ENCODE results near the gene TOM1. TPM values are rescaled to one million over a fixed set of nuclear protein-coding genes. Genes with fewer than 3 reads are reported as not detected.

TOM1 gene
- total RNA-seq, 1 experiment from 2014 or later, result 22.3 TPM

GRCh38 chr22:35275580-35275979 is 24.1 kb upstream of the TOM1 start:
- Mint-ChIP-seq H3K9me3 (no peaks in the 10 kb centered on the region), H3K27ac (no peak overlapping the region), H3K4me1 (0 out of 4 replicates have a peak, but pooled peaks cover 0 to 2% of the 10 kb centered on the region in 2 experiments), H3K36me3 (ENCODE audit: insufficient read depth in 1 of 3, low read depth in 3 of 3) (peaks cover 11 to 66% (median 58%) of the 10 kb centered on the region in 3 experiments; a peak in 6 of 7 replicates), H3K27me3 (ENCODE audit: low read depth) (no peaks in the 10 kb centered on the region), H3K4me3 (no peak overlapping the region)
- H4K5ac ChIP-seq (ENCODE audit: insufficient read length, low read depth, low read length), result no peak overlapping the region
- no peak overlapping the region for H3K14ac ChIP-seq (ENCODE audit: insufficient read depth, low read length)
- no peak overlapping the region for H2BK120ac ChIP-seq (ENCODE audit: low read depth, low read length, poor library complexity, severe bottlenecking)
- WGBS (ENCODE audit: extremely low coverage, insufficient read length, low lambda C conversion rate), result no CpG with 5 or more reads among the region's 1 CpG
- H3K79me2 ChIP-seq (ENCODE audit: insufficient read depth, low read length), result peaks cover 2% of the 10 kb centered on the region; the same call in 1 of the 2 replicates
- no peaks in the 10 kb centered on the region for H3K23me2 ChIP-seq (ENCODE audit: insufficient read length, low read depth, low read length, poor library complexity, severe bottlenecking)
- H2AK5ac ChIP-seq (ENCODE audit: insufficient read length, low read length), result no peak overlapping the region
- no peak overlapping the region for H3K56ac ChIP-seq (ENCODE audit: insufficient read length, low read depth, low read length)
- H3T11ph ChIP-seq (ENCODE audit: low read length), result no peak overlapping the region
- H3K79me1 ChIP-seq (ENCODE audit: insufficient read depth, low read depth, low read length, poor library complexity, severe bottlenecking), result no peaks in the 10 kb centered on the region
- no peaks in the 10 kb centered on the region for H3K4me1 ChIP-seq (ENCODE audit: insufficient read depth, low read length)
- no peak overlapping the region for H4K91ac ChIP-seq (ENCODE audit: insufficient read length, low read depth, low read length)
- H2BK12ac ChIP-seq (ENCODE audit: insufficient read length, low read depth, low read length), result no peak overlapping the region
- H3K9ac ChIP-seq (ENCODE audit: extremely low read depth, insufficient read length, low read length), result no peak overlapping the region
- no peak overlapping the region for H3K27ac ChIP-seq (ENCODE audit: insufficient read length, low read depth, low read length)
- no peak overlapping the region for H2BK5ac ChIP-seq (ENCODE audit: insufficient read length, low read length)
- TF ChIP-seq, protein P1, sequence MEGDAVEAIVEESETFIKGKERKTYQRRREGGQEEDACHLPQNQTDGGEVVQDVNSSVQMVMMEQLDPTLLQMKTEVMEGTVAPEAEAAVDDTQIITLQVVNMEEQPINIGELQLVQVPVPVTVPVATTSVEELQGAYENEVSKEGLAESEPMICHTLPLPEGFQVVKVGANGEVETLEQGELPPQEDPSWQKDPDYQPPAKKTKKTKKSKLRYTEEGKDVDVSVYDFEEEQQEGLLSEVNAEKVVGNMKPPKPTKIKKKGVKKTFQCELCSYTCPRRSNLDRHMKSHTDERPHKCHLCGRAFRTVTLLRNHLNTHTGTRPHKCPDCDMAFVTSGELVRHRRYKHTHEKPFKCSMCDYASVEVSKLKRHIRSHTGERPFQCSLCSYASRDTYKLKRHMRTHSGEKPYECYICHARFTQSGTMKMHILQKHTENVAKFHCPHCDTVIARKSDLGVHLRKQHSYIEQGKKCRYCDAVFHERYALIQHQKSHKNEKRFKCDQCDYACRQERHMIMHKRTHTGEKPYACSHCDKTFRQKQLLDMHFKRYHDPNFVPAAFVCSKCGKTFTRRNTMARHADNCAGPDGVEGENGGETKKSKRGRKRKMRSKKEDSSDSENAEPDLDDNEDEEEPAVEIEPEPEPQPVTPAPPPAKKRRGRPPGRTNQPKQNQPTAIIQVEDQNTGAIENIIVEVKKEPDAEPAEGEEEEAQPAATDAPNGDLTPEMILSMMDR (conservative IDR thresholded peaks at IDR 0.05), result no peak
- no peak overlapping the region for H3K4ac ChIP-seq (ENCODE audit: low read depth, low read length)
- H4K8ac ChIP-seq (replicated peaks; ENCODE audit: insufficient read length, low read depth, low read length), result no peak overlapping the region
- DNase-seq, result no peak
- H3K9me3 ChIP-seq (ENCODE audit: control insufficient read depth, low read depth, low read length), result no peaks in the 10 kb centered on the region
- H3K18ac ChIP-seq (ENCODE audit: insufficient read length, low read depth, low read length), result no peak overlapping the region
- H3K27me3 ChIP-seq (ENCODE audit: insufficient read depth, low read length), result no peaks in the 10 kb centered on the region
- H3K23ac ChIP-seq (ENCODE audit: insufficient read length, low read depth, low read length), result no peak overlapping the region
- H2AFZ ChIP-seq (ENCODE audit: low read length), result no peak overlapping the region
- no peaks in the 10 kb centered on the region for H4K20me1 ChIP-seq (ENCODE audit: control insufficient read depth, insufficient read depth, insufficient read length)
- no peak overlapping the region for H3K4me2 ChIP-seq (ENCODE audit: insufficient read depth, insufficient read length, low read length)
- H2BK15ac ChIP-seq (ENCODE audit: low read depth, low read length), result no peak overlapping the region
- H2BK20ac ChIP-seq (ENCODE audit: low read depth, low read length, poor library complexity, severe bottlenecking), result no peak overlapping the region
